Measurements from ENCODE around the gene GLB1L3. TPM values are rescaled to one million over a fixed set of nuclear protein-coding genes. Genes with fewer than 3 reads are reported as not detected.

Gene GLB1L3, protein sequence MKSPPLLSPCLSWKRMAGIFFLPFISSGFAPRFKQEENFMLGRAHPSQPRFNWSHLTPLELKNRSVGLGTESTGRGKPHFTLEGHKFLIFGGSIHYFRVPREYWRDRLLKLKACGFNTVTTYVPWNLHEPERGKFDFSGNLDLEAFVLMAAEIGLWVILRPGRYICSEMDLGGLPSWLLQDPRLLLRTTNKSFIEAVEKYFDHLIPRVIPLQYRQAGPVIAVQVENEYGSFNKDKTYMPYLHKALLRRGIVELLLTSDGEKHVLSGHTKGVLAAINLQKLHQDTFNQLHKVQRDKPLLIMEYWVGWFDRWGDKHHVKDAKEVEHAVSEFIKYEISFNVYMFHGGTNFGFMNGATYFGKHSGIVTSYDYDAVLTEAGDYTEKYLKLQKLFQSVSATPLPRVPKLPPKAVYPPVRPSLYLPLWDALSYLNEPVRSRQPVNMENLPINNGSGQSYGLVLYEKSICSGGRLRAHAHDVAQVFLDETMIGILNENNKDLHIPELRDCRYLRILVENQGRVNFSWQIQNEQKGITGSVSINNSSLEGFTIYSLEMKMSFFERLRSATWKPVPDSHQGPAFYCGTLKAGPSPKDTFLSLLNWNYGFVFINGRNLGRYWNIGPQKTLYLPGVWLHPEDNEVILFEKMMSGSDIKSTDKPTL
- 0.08 TPM for polyA plus RNA-seq (ENCODE audit: insufficient read length)

DNA sequence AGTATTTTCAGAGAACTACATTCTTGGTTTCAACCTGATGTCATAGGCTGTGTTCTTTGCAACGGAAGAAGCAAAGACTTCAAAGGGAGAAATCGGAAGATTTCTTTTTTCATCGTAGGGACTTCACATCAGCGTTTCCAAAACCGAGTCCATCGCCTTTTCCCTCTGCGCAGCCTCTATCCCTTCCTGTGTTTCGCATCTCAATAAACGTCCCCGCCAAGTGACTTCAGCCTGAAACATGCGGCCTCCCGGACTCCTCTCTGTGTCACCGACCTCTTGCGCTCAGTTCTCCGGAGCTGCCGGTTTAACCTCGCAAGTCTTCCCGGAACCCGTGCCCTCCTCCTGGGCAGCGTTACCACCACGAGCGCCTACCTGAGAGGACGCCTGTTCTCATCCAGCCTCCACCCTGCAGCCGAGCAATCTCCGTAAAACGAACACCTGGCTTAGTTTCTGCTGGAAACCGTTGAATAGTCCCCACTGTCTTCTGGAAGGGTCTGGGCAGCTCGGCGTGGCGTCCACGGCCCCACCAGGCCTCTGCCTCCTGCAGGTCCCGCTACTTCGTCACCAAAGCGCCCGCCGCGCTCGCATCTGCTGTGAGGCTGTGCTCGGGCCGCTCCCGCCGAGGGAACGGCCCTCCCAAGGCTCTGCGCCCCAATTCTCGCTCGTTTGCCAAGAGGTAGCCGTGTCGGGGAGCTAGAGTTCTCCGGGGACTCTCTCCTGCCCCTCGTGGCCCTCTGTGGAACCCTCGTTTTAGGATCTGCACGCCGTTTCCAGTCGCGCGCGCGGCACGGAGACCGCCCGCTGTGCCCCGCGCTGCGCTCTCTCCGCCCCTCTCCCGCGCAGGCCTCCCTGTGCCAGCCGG, at the start of gene GLB1L3:
Gene GLB1L3 (plus strand): TSS at position 846 of the 862 bp plus-strand sequence. CDS start 362 bp downstream, outside the sequence.
- no peak for DNase-seq (ENCODE audit: low read depth)

DNA sequence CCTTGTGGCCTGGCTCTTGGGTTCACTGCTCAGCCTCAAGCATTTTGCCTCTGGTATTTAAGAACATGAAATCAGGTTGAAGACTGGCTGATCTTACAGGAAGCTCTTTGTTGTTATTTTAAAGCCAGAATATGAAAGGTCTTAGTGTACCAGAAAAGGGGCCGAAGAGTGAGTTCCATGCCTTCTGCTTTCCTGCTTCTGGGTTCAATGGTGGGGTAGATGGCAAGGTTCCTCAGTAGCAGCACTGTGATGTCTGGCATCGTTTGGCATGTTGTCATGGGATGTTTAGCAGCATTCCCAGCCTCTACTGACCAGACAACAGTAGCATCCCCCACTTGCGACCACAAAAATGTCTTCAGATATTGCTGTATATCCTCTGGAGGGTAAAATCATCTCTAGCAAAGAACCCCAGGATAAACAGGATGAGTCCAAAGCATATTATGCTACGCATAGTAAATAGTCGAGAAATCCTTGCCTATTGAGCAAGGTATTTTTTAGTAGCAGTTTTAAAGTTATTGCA, 49.3 kb upstream of the GLB1L3 start:
- no peak for DNase-seq (ENCODE audit: low read depth)

DNA sequence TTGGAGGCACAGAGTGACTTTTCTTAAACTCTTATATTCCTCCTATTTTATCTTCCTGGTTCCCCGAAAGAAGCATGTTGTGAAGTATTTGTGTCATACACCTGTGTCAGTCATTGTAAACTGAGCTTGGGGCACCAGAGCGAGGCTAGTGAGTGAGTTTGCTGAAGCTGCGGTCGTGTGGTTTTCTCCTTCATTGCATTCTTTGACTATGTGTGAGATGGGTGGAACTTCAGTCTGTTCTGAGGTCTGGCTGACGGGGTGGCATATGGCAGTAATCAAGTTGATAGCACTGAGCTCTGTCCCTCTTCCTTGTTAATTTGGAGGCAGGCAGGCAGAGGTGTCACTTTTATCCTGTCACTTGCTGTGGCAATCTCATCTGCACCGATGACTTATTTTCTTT, 47.6 kb upstream of the GLB1L3 start:
- no peak for DNase-seq (ENCODE audit: low read depth)

DNA sequence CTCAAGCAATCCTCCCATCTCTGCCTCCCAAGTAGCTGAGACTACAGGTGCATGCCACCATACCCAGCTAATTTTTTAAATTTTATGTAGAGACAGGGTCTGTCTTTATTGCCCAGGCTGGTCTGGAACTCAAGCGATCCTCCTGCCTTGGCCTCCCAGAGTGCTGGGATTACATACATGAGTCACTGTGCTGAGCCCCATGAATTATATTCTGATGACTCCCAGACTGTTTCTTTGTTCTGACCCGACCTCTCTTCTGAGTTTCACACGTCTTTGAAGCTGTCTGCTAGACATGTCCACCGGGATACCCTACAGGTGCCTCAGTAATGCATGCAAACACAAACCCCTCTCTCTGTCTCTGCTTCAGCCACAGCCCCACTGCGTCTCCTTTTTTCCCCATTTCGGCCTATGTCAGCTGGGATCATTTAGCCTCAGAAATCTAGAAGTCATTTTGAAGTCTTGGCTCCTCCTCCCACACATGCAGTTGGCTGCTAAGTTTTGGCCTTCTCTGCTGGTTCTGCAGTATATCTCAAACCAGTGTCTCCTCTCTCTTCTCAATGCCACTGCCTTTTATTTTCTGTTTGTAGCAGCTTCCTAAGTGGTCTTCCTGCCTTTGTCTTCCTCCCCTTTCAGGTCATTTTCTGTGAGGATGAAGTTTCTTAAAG, 46.9 kb upstream of the GLB1L3 start:
- DNase-seq (ENCODE audit: low read depth): no peak

DNA sequence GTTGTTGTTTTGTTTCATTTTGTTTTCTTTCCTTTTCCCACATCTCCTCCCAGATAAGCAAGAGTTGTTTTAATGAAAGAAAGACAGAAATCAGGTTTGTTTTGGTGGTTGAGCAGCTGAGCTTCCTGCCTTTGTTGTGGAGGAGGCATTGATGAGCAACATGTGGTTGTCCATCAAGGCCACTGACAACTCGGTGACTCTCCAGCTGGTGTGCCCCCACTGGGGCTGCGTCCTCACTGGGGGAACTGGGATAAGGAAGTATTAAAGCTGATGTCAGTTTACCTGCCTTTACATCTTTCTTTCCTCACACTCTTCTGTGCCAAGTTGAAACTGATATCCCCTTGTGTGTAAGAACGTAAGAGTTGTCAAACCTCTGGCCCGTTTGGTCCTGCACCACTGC, 45.8 kb upstream of the GLB1L3 start:
- DNase-seq (ENCODE audit: low read depth): no peak

DNA sequence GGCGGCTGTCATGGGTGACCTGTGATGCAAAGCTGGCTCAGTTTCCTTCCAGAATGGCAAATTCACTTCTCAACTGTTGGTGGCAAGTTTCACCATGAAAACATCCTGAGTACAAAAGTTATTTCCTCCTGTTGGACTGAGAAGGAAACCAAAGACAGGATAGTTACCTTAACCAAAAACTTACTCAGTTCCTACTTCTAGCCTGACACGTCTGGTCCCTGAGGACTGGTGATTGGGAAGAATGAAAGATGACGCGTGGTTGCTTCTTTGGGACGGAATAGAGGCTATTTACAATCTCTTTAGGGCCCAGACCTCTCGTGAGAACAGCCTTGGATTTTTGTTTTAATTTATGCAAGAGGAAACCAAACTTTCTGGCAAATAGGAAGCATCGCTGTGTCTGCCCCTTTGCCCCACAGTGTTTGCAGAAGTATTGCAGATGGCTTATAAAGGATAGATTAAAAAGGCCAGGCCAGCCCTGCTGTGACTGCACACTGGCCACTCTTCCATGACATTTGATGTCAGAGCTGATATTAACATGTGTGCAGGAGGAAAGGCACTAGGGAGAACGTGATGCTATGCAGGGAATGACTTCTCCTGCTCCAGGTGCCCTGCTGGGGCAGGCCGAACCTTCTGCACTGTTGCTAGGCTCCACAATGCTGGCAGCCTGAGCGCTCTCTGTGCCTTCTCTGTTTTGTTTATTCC, 44.1 kb upstream of the GLB1L3 start:
- no peak for DNase-seq (ENCODE audit: low read depth)

DNA sequence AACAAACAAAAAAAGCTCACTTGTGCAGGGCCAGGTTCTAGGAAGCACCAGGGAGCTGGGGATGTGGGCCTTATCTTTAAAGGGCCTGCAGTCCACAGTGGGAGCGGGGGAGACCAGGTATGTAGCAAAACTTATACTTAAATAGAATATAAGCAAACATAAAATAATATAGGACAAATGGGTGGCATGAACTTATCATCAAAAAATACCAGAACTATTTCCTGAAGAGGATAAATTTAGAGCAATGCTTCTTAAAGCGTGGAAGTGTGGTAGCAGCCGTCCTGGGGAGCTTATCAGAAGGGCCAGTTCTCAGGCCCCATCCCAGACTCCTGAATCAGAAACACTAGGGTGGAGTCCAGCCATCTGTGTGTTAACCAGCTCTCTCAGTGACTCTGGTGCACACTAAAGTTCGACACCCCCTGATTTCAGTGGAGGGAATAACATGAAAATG, 42.4 kb upstream of the GLB1L3 start:
- DNase-seq (ENCODE audit: low read depth): no peak

DNA sequence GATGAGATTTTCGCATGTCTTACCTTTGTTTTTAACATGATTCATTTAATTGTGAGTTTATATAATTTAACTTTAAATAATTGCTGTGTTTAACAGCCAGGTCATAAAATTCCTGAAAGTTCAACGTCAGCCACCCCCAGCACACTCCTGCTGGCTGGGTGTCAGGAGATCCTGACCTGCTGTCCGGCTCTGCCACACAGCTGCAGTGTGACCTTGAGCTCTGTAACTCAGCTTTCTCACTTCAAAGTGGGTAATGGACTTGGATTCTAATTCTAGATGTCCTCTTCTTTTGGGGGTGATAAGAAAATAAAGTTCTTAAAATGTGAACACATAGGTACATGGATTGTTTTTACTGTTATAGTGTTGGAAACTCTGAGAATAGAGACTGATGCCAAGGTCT, 40.8 kb upstream of the GLB1L3 start:
- no peak for DNase-seq (ENCODE audit: low read depth)

DNA sequence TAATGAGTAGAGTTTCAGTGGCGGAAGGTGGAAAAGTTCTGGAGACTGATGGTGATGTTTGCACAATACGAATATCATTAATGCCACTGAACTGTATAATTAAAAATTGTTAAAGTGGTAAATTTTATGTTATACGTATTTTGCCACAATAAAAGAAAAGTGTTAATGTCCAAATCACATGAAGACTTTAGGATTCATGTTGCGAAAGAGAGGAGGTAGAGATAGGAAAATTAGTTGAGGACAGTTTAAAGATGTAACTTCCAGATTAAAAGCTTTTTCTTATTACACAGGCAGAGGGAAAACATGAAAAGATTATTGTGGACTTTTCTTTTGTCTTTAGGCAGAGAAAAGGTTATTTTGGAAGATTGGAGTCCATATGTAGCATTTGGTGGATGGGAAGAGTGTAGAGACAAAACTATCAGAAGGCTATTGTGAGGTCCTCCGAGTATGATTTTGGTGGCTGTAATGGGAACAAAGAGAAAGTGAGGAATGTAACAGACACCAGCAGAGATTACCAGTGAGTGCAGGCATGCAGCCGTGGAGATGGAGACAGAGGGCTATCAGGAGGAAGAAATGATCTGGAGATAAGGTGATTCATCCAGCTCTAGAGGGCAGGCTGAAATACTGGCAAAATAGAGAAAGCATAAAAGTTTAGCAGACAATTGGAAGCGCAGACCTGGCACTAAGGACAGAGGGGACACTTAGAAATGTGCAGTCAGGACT, 39.2 kb upstream of the GLB1L3 start:
- DNase-seq (ENCODE audit: low read depth): no peak

DNA sequence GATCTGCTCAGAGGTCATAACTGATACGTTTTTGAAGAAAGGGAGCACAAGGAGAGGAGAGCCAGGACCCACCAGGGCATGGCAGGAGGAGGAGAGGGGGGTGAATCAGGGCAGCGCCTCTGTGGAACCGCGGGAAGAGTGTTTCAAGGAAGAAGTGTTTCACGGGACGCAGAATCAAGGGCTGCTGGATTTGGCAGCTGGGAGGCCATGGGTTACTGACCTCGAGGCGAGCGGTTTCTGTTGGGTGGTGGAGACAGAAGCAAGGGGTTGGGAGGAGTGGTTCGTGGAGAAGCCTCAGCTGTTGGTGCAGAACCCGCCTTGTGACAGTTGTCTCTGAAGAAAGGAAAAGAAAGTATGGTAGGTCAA, 38.6 kb upstream of the GLB1L3 start:
- DNase-seq (ENCODE audit: low read depth): no peak

DNA sequence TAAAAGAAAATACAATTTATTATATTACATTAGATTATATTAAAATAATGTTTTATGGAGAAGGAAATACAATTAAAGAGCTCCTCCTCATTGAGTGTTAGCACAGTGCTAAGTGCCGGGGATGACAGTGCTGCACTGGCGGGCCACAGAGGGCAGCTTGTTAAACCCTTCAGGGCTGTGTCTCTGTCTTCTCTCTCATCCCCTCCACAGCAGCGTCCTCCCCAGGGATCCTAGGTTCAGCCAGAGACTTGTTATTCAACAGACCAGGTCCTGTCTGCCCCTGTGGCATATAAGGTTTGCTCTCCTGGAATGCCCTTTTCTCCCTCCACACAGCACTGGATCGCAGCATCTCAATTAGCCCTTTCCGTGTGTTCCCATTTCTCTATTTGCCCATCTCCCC, 37.2 kb upstream of the GLB1L3 start:
- DNase-seq (ENCODE audit: low read depth): no peak

DNA sequence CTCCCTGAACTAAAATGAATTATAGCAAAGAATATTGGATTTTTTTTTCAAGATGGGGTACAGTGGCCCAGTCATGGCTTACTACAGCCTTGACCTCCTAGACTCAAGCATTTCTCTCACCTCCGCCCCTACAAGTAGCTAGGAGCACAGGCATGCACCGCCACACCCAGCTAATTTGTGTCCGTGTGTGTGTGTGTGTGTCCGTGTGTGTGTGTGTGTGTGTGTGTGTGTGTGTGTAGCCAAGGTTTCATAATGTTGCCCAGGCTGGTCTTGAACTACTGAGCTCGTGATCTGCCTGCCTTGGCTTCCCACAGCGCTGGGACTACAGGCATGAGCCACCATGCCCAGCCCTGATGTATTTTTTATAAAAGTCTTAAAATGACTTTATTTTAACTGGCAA, 35.6 kb upstream of the GLB1L3 start:
- no peak for DNase-seq (ENCODE audit: low read depth)

DNA sequence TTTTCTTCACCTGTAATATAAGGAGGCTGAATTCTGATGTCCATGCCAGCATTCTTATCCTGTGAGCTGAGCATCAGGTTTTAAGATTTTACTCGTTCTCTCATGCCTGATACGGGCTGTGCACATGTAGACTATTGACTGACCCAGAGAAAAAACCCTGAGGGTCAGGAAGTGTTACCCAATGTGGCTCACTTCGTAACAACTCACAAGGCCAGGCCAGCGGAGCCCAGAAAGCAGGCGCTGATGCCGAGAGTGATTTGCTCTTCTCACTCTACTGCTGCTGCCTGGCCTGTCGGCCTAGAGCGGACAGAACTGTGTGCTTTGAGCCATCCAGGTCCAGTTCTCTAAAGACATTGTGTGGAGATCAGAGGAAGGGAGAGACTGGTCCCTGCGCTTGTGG, 33.8 kb upstream of the GLB1L3 start:
- no peak for DNase-seq (ENCODE audit: low read depth)

DNA sequence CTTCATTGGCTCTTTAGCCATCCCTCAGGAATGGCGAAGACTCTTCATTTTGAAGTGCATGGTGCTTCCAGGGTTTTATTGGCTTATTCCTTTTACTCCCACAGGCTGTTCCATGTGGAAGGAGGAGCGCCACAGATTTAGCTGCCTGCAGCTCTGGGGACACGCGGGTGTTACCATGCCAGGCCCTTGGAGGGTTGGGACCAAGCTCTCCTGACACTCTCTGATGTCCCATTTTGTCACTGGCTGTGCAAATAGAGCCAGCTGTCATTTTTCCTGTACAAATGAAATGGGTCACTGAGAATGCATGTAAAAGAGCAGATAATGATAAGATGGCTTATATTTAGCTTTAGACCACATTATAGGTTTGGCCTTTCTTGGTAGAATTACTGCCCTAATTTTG, 32.3 kb upstream of the GLB1L3 start:
- DNase-seq (ENCODE audit: low read depth): no peak

DNA sequence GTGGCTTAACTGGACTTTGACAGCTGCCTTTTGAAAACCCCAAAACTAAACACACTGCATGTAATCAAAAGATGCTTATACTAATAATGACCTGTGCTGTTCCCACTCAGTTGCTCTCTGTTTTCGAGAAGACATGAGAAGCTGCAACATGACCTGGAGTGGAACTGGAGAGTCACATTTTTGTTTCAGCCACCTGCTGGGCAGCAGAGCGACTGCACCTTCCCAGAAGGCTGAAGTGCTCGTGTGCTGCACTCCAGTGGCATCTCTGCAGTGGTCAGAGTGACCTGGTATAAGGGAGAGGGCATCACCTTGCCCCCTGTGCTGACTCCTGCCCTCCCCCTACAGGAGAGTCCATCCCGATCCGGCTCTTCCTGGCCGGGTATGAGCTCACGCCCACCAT, 31.6 kb upstream of the GLB1L3 start:
- no peak for DNase-seq (ENCODE audit: low read depth)

DNA sequence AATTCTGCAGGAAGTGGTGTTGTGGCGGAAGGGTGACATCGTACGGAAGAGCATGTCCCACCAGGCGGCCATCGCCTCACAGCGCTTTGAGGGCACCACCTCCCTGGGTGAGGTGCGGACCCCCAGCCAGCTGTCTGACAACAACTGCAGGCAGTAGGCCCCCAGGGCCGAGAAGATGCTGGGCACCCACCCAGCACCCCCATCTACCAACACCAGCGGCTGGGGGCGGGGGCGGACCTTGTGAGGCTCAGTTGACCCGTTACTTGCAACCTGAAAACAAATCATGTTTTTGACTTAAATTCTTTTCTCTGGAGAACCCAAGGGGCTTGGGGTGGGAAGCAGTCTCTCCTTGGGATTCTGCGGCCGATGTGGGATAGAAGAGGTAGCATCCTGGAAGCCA, 30.7 kb upstream of the GLB1L3 start:
- no peak for DNase-seq (ENCODE audit: low read depth)

DNA sequence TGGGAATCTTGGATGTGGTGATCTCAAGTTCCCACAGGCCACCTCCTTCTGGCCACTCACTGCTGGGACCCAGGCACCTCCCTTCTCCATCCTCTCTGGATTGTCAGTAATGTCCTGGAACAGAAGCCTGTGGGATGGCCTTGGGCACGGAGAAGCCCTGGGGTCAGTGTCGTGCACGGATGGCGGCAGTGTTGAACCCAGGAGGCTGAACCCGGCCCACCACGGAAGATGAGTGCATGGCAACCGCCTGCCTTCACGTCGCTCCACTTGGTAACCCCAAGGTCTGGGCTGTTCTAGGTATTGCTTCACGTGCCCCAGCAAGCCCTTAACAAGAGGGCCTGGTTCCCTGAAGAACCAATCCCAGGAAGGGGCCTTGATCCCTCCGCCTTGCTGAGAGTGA, 30.1 kb upstream of the GLB1L3 start:
- no peak for DNase-seq (ENCODE audit: low read depth)

DNA sequence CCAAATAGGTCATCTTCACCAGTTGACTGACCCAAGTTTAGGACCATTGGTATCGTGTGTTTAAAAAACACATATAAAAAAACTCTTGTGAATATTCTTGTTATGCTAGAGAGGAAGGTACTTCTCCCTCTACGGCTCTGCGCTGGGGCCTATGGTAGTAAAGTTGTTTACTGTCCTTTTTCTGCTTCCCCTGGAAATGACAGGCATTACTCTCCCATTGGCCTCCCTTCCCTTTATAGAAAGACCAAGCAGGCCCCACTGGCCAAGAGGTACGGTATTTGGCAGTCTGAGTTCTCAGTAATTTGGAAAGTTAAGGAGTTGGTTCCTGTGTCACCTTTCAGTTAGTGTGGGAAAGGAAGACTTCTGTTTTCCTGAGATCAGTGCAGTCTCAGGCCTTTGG, 29.5 kb upstream of the GLB1L3 start:
- no peak for DNase-seq (ENCODE audit: low read depth)

DNA sequence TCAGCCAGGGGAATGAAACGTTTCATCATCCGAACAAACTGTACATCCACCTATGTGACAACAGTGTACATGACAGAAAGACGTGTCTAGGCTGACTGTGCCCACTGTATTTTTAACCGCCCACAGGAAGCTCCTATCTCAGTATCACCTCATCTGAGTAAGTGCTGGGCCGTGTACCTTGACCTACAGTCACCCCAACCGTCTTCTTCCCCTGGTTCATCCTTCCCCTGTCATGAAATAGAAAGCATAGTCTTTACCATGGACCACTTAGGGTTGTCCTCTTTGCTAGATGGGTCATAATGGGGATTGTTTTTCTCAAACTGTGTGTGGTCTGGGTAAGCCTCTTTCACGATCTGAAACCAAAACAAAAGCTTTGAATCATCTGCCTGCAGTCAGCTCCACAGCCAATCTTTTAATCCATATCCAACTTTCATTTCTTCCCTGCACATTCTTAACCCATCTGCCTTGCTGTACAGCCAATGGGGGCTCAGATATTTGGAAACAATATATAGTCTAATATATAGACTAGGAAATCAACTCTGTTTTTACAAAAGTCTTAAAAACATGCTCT, 27.2 kb upstream of the GLB1L3 start:
- DNase-seq (ENCODE audit: low read depth): no peak

DNA sequence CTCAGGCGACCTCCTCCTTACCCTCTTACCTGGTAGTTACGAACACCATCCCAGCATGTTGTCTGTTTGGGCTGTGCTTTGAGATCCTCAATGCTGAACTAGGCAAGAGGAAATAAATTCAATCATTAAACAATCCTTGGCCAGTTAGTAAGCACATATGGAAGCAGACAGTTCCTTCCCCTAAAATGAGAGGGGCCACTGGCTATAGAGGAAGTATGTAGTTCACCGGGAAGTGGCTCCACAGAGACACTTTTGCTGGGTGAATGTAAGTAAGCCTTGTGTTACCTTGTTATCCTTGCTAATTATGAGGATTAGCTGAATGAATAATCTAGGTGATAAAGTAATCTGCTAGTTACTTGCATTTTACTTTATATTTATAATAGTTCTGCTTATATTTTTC, 25.9 kb upstream of the GLB1L3 start:
- no peak for DNase-seq (ENCODE audit: low read depth)

Measured in forelimb muscle (tissue), 1 donor.